Putamen (tissue), 1 donor: ENCODE data around the gene PATL1.
"Not testable (repeated sequence)": the region's sequence is repeated elsewhere in the genome, so short reads cannot be mapped to it uniquely, and the experiment has no call there.

Experiments used
- DNase-seq: peaks from one replicate; pipeline ENCODE4 v3.0.0-alpha.2; 2016; ENCODE audit warnings: low spot score

The PATL1 gene

DNA sequence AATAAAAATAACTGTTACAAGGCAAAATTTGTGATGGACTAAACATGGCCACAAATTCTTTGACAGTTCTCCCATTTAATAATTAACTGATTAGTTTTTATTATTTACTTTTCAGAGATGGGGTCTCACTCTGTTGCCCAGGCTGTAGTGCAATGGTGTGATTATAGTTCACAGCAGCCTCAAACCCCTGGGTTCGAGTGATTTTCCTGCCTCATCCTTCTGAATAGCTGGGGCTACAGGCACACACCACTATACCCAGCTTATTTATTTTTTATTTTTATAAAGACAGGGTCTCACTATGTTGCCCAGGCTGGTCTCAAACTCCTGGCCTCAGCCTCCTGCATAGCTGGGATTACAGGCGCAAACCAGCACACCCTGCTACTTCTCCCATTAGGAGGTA lies 4.5 kb upstream of the PATL1 start:
- DNase-seq: no peak

GRCh38 chr11:59671471-59671870 lies 2.6 kb upstream of the PATL1 start:
- no peak for DNase-seq

DNA sequence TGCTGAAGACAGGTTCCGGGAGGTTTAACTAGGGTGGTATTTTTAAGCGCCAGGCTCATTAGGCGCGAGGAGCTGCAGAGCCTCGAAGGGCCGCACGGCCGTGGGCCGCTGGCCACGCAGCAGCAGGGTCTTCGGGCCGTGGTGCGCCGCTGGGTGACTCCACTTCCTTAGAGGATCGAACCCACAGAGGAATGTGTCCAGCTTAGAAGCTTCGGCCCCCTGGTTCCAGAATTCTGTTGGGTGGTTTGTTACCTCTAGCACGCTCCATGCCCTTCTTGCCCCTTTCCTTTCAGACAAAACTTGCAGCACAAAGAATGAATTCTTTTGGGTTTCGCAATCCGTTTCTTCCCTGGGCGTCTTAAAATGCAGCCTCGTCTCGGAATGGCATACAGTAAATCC lies 773 bp upstream of the PATL1 start:
- peak; percentile 58 for DNase-seq

DNA sequence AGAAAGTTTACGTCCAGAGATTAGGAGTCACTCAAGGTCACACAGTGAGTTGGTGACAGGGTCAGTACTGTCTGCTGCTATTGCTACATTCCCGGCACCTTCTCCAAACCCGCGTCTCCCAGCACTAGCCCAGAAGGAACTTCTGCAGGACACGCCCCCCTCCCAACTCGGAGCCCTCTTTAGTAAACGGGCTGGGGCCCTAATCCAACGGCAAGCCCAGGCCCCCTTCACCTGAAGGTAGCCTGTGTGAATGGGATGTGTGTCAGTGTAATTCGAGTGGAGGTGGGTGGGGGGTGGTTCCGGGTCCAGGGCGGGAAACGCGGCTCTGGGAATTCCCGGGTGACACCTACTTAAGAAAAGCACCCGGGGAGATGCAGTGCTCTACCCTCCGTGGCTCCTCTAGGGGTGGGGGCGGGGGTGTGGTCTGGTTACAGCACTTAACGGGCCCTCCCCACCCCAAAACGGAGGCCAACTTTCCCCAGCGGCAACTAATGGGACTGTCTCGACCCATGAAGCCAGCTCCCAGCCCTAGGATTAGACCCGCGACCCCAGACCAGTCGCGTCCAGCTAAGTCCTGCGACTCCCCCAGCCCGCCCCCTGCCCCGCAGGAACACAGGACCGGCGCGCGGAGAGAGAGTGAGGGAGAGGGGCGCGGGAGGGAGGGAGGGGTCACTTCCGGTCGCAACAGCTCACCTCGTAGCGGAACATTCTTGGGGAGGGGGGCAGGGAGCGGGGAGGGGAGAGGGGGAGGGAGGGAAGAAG lies 468 bp downstream of the PATL1 start:
- DNase-seq: peak; percentile 4

DNA sequence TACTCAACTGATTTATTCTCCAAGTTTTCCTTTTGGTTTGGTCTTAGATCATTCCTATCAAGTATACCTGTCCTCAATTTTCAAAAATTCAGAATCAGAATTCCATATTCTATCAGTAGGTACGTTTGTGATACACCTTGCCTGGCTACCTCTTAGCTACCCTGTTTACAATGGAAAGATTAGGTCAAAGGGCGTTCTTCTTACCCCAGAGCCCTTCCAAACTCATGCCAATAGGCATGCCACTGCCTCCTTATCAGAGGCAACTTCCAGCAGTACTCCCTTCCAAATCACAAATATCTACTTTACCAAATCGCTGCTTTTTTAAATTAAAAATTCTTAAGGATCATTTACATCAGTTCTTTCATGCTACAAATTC lies 1.0 kb downstream of the PATL1 start:
- DNase-seq: no peak

- DNase-seq: no peak
Observed at GRCh38 chr11:59666969-59667368, 1.9 kb downstream of the PATL1 start.

DNA sequence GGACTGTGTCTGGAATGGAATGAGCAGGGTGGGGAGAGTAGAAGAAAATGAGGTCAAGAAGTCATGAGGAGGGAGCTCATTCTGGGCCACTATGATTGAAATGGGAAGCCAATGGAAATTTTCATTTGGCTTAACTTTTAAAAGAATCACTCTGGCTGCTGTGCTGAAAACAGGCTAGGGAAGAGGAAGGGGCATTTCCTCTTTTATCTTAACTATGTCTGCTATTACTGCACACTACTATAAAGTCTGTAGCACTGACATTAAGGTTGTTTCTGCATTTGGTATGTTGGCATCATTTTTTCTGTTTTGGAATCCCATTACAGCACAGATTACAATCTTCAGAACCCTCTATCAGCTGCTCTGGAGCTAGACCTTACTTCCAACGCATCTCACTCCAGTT lies 8.2 kb downstream of the PATL1 start:
- DNase-seq: no peak

DNA sequence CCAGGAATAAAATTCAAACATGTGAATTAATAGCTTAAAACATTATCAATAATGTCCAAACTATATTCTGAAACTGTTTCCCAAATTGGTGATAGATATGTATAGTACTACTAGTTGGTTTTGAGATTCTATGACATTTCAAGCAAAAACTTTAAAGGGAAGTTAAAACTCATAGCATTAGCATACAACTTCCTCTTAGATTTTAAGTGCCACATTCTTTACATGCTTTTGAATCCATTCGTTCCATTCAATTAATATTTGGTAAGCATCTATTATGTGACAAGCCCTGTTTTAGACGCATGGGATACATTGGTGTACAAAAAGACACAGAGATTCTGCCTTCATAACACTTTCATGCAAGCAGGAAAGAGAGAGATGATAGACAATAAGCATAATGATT lies 8.9 kb downstream of the PATL1 start:
- DNase-seq: no peak

GRCh38 chr11:59658036-59658435 lies 10.8 kb downstream of the PATL1 start:
- no peak for DNase-seq

DNA sequence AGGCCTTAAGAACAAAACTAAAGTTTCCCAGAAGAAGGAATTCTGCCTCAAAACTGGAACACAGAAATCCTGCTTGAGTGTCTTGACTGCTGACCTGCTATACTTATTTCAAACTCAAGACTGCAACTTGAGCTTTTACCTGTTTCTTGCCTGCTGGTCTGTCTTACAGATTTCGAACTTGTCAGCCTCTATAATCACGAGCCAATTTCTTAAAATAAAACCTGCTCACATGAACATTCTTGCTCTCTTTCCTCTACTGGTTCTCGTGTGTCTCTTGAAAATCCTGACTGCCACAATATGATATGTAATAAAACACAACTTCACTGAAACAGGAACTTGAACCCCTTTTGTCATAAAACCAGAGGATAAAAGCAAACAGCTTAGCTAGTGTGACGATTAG lies 13.9 kb downstream of the PATL1 start:
- no peak for DNase-seq

GRCh38 chr11:59647245-59647980 lies 21.4 kb downstream of the PATL1 start:
- DNase-seq: no peak

DNA sequence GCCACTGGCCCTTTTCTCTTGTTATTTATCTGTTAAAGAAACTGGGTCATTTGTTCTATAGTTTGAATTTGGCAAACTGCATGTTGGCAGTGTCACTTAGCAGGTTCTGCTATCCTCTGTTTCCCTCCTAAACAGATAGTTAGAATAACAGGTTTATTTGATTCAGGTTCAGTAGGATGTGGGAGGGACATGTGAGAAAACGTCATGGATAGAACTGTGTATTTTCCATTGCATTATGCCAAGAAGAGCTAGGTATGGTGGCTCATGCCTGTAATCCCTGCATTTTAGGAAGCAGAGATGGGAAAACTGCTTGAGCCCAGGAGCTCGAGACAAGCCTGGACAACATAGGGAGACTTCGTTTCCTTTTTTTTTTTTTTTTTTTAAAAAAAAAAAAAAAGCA lies 24.3 kb downstream of the PATL1 start:
- DNase-seq: no peak

- DNase-seq: no peak
Observed at GRCh38 chr11:59643390-59643789, 25.4 kb downstream of the PATL1 start.

- no peak for DNase-seq
Observed at GRCh38 chr11:59641156-59641555, 27.7 kb downstream of the PATL1 start.

- DNase-seq: no peak
Observed at GRCh38 chr11:59630493-59630892, 38.3 kb downstream of the PATL1 start.

DNA sequence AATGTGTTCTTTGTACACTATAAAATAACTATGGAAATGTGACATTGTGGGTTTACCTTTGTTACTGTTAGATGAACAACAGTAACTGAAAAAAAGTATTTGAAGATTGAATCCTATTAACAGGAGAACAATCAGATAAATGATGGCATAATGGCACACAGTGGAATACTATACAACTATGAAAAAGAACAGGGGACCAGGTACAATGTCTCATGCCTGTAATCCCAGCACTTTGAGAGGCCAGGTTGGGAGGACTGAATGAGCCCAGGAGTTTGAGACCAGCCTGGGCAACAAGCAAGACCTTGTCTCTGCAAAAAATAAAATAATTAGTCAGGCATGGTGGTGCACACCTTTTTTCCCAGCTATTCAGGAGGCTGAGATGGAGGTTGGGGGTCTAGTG lies 38.8 kb downstream of the PATL1 start:
- DNase-seq: no peak

- not testable (repeated sequence) for DNase-seq
Observed at GRCh38 chr11:59626969-59627368, 41.9 kb downstream of the PATL1 start.

- no peak for DNase-seq
Observed at GRCh38 chr11:59625703-59626102, 43.1 kb downstream of the PATL1 start.

DNA sequence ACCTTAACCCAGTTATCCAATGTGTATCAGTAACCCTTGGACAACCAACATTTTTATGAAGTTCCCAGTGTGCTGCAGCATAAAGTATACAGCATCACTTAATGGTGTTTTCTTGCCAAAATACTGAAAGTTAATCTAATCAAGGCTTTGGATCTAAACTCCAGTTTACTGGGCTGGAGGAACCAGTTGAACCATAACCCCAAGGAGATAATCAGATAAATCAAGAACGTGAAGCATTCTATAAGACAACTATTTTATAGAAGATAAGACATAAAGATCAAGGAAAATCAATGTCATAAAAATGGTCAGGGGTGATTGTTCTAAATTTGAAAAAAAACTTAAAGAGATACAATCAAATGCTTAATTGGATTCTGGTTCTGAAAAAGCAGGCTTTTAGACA lies 51.0 kb downstream of the PATL1 start:
- no peak for DNase-seq

DNA sequence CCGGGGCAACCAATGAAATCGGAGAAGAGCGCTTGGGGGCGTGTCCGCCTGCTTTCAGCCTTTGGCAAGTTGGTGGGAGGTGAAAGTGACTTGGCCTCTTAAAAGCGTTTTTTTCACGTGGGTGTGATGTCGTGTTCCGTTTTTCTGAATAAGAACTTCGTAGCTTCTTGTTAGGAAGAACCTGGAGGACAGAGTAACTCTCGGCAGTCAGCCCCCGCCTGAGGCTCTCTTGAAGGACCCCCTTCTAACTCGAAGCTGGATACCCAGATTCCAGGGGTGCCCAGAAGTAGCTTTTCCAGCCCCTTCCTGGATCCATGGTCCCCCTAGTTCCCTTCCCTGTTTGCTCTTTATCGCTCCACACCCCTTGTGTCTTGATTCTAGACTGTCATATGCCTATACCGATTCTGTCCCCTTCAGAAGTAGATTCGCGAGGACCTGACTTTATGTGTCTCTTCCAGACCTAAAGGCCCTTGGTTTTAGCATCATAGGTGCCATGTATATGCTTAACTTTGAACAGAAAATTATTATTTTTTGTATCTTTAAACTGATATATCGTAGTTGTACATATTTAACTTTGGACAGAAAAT lies 52.3 kb downstream of the PATL1 start:
- no peak for DNase-seq

GRCh38 chr11:59615637-59616395 lies 53.0 kb downstream of the PATL1 start, which contains the start of gene OSBP:
Gene OSBP (minus strand): TSS chr11:59615774. CDS start chr11:59615664, 110 bp downstream.
- peak; percentile 100 for DNase-seq

DNA sequence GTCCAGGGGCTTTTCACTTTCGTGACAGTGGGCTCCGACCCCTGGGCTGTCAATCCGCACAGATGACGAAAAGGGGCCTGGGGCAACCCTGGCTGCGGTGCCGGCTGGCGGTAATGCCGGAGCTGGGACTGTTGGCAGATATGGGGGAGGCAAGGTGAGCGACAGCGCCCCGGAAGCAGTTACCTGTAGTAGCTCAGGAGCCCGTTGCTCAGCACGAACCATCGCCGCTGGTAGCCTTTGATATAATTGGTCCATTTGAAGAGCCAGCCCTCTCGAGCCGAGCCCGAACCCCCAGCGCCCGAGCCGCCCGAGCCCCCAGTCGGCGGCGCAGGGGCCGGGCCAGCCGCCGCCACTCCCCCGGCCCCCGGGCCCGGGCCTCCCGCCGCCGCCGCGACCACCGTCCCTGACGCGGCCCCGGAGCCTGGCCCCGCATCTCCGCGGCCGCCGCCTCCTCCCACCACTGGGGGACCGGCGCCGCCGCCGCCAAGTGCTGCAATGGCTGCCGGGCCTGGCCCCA lies 53.7 kb downstream of the PATL1 start:
- peak; percentile 48 for DNase-seq
